GF-D8 (cell line): ENCODE measurements around the gene GDF15.

Experiments used
- DNase-seq: peaks from one replicate; lab custom pipeline; 2025; lab: John Stamatoyannopoulos, UW

The GDF15 gene

GRCh38 chr19:18418483-18419194 is 32.7 kb downstream of the GDF15 start:
- DNase-seq, result peak; percentile 57

GRCh38 chr19:18419195-18419698 is 33.3 kb downstream of the GDF15 start, which contains the start of gene SSBP4:
Gene SSBP4 (plus strand): TSS chr19:18419398. CDS start chr19:18419649, 251 bp downstream.
- DNase-seq, result peak; percentile 67

DNA sequence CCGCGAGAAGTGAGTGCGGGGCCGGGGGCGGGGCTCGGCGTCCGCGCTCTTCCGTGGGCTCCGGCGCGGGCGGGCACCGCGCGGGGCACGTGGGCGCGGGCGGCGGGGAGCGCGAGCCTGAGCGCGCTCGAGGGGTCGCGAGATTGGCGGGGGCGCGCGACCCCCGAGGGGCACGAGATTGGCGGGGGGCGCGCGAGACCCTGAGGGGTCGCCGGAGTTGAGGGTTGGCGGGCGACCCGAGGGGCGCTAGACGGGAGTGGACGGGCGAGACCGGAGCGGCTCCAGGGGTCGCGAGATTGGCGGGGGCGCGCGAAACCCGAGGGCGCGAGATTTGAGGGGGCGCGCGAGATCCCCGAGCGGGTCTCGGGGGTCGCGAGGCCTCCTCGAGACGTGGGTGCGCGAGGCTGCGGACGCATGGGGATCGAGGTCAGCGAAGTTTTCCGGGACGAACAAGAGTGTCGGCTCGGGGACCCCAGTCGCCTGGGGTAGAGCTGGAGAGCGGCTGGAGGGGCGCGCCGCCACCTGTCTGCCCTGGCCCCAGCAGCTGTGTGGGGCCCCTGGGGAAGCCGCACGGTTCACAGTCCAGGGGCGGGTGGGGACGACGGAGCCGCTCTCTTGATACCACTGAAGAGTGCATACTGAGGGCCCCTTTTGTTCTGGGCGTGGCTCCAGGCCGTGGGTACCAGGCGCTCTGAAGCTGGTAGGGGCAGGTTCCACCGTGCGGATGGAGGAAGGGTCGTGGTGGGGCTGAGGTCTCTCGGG is 33.9 kb downstream of the GDF15 start:
- no peak for DNase-seq

DNA sequence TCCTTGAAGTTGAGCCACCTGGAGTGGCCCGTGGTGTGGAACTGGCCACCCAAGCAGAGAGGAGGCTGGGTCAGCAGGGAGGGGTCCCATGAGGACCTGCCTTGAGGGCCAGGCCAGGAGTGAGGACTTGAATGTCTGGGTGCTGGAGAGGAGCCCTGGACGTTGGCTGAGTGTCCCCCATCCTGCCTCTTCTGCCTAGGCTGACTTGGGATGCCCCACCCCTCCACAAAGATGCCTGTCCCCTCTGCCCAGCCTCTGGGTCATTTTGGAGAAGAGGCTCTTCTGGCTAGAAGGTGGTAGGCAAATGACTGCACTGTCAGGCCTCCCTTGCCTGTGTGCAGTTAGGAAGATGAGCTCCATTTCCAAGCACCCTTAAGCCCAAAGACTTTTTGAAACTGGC is 35.0 kb downstream of the GDF15 start:
- DNase-seq, result no peak

DNA sequence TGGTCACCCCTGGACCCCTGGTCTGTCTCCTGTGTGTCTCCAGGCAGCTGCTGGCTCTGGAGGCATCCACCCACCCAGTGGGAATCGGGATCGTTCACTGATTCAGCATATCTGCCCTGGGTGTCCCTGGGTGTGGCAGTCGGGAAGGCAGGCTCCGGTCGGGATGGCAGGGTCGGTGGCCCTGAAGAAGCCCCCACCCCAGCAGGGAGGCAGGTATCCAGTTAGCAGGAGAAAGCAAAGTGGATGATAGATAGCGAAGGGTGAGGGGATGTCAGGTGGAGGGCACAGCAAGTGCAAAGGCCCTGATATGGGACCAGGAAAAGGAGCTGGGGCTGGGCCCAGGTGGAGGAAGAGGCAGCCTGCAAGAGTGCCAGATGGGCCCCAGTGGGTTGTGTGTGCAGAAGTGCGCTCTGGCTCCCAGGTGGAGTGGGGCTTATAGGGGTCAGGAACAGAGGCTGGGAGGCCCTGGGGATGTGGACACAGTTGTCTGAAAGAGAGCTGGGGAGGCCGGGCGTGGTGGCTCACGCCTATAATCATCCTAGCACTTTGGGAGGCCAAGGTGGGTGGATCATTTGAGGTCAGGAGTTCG is 35.5 kb downstream of the GDF15 start:
- no peak for DNase-seq

- DNase-seq, result no peak
Measured at GRCh38 chr19:18422530-18423191, 36.7 kb downstream of the GDF15 start.

- no peak for DNase-seq
Measured at GRCh38 chr19:18423258-18424020, 37.5 kb downstream of the GDF15 start.

- DNase-seq, result no peak
Measured at GRCh38 chr19:18424122-18424889, 38.3 kb downstream of the GDF15 start.

GRCh38 chr19:18424890-18425514 is 39.0 kb downstream of the GDF15 start:
- DNase-seq, result no peak

GRCh38 chr19:18425515-18426415 is 39.8 kb downstream of the GDF15 start:
- DNase-seq, result no peak

- no peak for DNase-seq
Measured at GRCh38 chr19:18426416-18426767, 40.4 kb downstream of the GDF15 start.

GRCh38 chr19:18427080-18427742 is 41.3 kb downstream of the GDF15 start:
- DNase-seq, result no peak

GRCh38 chr19:18427743-18428113 is 41.8 kb downstream of the GDF15 start:
- DNase-seq, result no peak

DNA sequence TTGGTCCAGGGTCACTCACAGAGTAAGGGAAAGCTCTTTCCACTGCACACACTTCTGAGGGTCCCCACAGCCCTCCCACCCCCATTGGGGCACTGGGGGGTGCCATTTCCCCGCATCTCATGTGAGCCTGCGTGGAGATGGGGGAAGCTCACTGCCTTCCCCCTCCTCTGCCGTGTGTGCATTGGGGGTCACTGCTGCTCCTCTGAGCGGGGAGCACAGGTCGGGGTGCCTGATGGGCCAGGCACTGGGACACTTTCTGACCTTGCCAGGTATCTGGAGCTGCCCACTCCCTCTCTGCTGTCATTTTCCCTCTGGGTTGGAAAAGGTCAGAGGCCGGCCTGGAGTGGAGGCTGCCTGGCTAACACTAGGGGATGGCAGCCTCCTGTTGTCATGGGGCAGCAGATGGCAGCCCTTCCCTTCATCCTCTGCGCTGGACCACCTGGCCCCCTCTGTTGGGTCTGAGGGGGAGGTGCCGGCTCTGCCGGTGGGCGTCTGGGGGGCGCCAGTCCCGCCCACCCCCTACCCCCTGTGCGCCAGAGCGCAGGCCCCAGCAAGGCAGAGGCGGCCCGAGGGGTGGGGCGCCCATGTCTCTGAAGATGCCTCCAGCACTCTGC is 42.3 kb downstream of the GDF15 start:
- DNase-seq, result no peak

DNA sequence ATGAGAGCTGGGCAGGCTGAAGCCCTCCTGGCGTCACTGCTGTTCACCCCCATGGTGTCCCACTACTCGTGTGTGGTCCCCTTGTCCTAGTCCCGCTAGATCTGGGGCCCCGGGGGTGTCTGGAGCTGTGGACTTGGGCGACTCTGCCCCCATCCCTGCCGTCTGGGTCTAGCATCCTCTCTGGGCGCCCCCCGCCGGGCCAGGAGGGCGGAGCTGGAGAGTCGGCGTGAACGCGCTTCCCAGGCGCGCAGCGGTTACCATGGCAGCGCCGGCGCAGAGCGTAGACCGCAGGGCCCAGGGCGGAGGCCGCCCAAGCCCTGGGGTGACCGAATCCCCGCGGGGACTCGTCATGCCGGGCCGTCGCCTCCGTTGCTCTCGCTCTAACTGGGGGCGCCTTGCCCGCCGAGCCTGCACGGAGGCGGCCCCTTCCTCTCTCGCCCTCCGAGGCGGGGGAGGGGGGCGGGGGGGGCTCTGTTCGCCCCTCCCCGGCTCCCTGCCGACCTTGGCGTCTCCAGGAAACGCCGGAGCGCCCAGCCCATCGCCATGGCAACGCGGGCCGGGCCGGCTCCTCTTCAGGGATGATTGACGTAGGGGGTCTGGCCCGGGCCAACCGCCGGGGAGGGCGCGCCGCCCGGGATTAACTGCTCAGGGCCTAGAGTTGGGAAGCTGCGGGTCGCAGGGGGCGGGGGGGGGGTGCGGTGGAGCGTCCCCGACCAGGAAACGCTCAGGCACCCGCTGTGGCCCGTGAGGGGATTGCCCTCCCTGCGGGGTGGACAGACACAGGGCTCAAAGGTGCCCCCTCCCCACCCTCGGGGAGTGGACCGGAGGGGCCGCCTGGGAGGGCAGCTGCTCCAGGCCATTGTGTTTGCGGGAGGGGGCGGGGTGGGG is 43.1 kb downstream of the GDF15 start:
- no peak for DNase-seq

GRCh38 chr19:18429717-18430416 is 43.9 kb downstream of the GDF15 start:
- DNase-seq, result no peak
